Bronchial epithelial cell (primary cell): ENCODE measurements around the gene ASCC2. TPM values are rescaled to one million over a fixed set of nuclear protein-coding genes. Genes with fewer than 3 reads are reported as not detected.

Experiments
- DNase-seq: peaks from one replicate; pipeline ENCODE4 v3.0.0-alpha.2; 2010; ENCODE audit warnings: low read depth
- FAIRE-seq: peaks from 2 replicates; lab custom pipeline; 2011; peaks lifted over from hg19 to GRCh38; lab: Jason Lieb, UNC
- H3K27me3 ChIP-seq: 2 replicates; pipeline ENCODE4 v1.5.1; 2011; ENCODE audit warnings: low read length; ENCODE audit not compliant: control insufficient read depth, insufficient read depth
- H3K36me3 ChIP-seq: 2 replicates; pipeline ENCODE4 v1.5.1; 2011; ENCODE audit warnings: low read length; ENCODE audit not compliant: control insufficient read depth, insufficient read depth
- H3K4me3 ChIP-seq: 2 replicates; pipeline ENCODE4 v1.5.1; 2011; ENCODE audit warnings: mild to moderate bottlenecking, low read depth, low read length, control low read depth
- total RNA-seq: library from RNA; depleted of rRNA; stranded (reverse); fragments of >200 nt; gene quantifications from 2 replicates; pipeline ENCODE4 v1.2.1, GENCODE V29; 2014
- TF ChIP-seq, protein P1 (sequence below): IDR thresholded peaks from 2 replicates; pipeline ENCODE4 v1.5.1; 2011; ENCODE audit warnings: mild to moderate bottlenecking, moderate library complexity, low read length, control low read depth, inconsistent platforms; ENCODE audit not compliant: insufficient read depth, severe bottlenecking

Gene ASCC2
- total RNA-seq, 1 donor from 2014 or later, result 26.1 TPM

DNA sequence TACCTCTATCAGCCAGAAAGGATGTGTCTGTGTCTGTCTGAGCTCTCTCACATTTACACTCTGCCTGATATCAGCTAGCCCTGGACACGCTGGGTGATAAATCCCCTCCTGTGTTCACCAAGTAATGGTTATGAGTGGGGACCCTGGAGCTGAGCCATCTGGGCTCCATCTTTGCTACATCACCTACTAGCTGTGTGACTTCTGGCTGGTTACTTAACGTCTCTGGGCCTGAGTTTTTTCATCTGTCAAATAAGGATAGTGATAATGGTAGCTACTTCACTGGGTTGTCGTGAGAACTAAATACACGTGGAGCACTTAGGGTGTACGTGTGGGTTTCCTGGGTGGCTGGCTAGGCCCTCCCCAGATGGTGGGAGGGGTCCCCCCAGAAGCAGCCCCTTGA, 48.0 kb downstream of the ASCC2 start:
- DNase-seq, result no peak
- TF ChIP-seq, protein P1, sequence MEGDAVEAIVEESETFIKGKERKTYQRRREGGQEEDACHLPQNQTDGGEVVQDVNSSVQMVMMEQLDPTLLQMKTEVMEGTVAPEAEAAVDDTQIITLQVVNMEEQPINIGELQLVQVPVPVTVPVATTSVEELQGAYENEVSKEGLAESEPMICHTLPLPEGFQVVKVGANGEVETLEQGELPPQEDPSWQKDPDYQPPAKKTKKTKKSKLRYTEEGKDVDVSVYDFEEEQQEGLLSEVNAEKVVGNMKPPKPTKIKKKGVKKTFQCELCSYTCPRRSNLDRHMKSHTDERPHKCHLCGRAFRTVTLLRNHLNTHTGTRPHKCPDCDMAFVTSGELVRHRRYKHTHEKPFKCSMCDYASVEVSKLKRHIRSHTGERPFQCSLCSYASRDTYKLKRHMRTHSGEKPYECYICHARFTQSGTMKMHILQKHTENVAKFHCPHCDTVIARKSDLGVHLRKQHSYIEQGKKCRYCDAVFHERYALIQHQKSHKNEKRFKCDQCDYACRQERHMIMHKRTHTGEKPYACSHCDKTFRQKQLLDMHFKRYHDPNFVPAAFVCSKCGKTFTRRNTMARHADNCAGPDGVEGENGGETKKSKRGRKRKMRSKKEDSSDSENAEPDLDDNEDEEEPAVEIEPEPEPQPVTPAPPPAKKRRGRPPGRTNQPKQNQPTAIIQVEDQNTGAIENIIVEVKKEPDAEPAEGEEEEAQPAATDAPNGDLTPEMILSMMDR, result no peak
- Histone ChIP-seq H3K36me3 (peaks cover 28% of the 10 kb centered on the region), H3K27me3 (no peaks in the 10 kb centered on the region), H3K4me3 (no peak overlapping the region)
- FAIRE-seq, result no peak

DNA sequence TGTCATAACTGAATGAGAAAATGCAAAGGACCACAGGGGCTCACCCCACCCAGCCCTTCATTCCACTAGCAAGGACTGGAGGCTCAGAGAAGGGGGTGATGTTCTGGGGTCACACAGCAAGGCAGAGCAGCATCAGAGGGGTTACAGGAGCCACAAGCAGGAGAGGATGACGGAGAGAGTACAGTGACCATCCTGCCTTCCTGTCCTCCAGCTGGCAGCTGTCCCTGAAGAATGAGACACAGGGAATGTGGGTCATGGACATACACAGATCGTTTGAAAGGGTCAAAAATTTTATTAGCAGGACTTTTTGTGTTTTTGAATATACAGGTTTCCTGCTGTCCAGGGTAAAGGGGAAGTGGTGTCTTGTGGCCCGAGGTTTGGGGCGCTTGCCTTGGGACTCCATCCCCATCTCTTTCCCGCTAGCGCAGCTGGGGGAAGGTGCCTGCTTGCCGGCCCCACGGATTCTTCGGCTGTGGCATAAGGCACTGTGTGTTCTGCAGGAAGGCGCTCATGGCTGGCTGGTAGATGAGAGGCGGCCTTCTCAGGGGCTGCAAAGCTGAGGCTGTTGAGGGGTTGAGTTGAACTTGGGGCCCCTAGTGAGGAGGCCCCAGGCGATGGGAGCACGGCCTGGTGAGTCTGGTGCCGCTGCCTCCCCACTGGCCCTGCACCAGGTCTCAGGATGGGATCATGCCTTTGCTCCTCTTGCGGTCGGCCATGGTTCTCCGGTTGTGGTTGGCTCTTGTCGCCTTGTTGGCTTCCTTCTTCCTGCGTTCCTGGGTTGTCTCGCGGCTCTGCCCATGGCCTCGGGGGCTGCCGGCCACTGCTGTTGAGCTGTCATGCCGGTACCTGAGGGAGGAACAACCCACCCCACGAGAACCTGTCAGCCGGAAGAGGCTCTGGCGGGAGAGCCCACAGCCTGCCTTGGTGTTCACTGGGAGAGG, 49.5 kb downstream of the ASCC2 start:
- H3K36me3 ChIP-seq, result peaks cover 28% of the 10 kb centered on the region
- no peaks in the 10 kb centered on the region for H3K27me3 ChIP-seq
- FAIRE-seq (no peak), DNase-seq (no peak)
- TF ChIP-seq, protein P1, result no peak
- H3K4me3 ChIP-seq, result no peak overlapping the region

DNA sequence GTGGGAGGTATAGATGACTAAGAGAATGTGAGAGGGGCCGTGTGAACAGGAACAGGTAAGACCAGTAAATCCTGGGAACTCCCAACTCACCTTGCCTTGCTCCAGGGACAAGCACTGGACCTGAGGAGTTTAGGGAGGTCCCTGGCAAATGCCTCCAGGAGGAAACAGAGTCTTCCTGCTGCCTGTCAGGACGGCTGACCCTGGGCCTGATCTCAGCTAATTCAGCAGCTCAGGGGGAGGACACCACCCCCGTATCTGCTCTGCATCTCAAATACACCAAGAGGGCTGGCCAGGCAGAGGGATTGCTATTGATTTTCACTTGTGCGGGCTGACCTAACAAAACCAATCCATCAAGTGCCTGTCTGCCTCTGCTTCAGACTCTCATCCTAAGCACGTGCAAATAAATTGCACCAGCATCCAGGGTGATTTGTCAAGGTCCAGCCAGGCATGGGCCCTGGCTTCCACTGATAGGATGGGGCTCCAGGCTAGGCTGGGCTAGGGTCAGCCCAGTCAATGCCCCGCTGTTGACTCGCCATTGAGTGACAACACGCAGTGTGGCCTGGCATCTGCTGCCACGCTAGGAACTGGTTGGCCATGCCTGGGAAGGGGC, 50.6 kb downstream of the ASCC2 start:
- peak; percentile 71 for DNase-seq
- no peak overlapping the region for H3K4me3 ChIP-seq
- peaks cover 23% of the 10 kb centered on the region for H3K36me3 ChIP-seq
- H3K27me3 ChIP-seq, result no peaks in the 10 kb centered on the region
- TF ChIP-seq, protein P1, result no peak
- no peak for FAIRE-seq

DNA sequence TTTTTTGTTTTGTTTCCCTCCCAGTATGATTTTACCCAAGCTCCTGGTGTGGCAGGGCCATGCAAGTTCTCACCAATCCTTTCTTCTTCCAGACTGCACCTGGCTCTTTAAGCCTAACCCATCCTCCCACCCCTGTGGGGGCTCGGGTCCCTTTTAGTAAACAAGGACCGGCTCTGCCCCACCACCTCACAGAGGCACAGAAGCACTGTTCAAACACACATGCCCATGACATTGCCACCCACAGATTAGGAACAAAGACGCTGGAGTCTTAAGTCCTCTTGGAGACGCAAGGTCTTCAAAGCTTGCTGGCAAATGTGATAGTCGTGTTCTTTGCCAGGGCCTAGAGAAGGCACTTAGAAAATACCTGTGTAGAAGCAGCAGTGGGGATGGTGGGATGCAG, 52.0 kb downstream of the ASCC2 start:
- DNase-seq (no peak), FAIRE-seq (no peak)
- no peak overlapping the region for H3K4me3 ChIP-seq

DNA sequence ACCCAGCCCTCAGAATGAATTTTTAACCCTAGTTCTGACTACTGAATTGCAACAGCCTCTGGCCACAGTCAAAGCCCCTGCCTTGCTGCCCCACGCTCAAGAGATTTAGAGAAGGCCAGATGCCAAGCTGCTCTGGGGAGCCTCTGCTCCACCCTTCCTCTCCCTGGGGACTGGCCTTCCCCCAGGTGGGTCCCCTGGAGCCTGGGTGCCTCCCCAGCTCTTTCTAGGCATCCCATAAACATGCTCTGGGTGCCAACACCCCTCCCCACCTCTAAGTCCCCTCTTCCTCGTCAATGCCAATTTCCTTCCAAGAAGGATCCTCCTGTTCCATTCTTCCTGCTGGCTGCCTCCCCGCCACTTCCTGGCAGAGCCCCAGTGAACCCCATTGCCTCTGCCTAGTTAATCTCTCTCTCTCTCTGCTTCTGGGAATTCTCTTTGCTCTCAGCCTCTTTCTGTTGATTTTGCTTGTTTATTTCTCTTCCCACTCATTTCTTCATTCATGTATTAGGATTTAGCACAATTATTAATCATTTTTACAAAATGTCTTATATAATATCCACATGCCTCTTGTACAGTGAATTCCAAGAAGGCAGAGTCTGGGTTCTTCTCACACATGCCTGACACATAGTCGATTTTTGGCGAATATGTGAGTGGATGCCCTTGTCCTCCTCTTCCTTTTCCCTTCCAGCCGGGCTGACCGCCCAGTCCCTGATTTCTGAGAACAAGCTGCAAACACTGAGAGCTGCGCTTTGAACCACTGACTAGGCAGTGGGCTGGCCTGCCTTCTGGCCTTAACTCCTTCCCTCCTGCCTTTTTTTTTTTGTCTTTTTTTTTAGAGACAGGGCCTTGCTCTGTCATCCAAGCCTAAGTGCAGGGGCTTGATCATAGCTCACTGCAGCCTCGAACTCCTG, 53.4 kb downstream of the ASCC2 start:
- Histone ChIP-seq H3K36me3 (peaks cover 12% of the 10 kb centered on the region), H3K4me3 (no peak overlapping the region), H3K27me3 (no peaks in the 10 kb centered on the region)
- no peak for FAIRE-seq
- no peak for DNase-seq
- TF ChIP-seq, protein P1, result no peak

More for the DNA sequence above, 52.0 kb downstream of the ASCC2 start:
- Histone ChIP-seq H3K27me3 (no peaks in the 10 kb centered on the region), H3K36me3 (peaks cover 20% of the 10 kb centered on the region)
- TF ChIP-seq, protein P1, result no peak
